Stimulated activated naive CD8-positive, alpha-beta T cell treated with anti-CD3 and anti-CD28 coated beads, Interleukin-15, Interleukin-2, amounts not matched to agents 100 U/mL and 50 U/mL, for 24 hours (primary cell): ENCODE measurements around the gene ARTN.

Source experiments
- ATAC-seq: fragments of 150-1000 bp; cut with Tn5 transposase; one replicate; pipeline ENCODE4 v1.10.0; 2021
- DNase-seq: peaks from one replicate; pipeline ENCODE4 v3.0.0; 2021

ARTN gene

DNA sequence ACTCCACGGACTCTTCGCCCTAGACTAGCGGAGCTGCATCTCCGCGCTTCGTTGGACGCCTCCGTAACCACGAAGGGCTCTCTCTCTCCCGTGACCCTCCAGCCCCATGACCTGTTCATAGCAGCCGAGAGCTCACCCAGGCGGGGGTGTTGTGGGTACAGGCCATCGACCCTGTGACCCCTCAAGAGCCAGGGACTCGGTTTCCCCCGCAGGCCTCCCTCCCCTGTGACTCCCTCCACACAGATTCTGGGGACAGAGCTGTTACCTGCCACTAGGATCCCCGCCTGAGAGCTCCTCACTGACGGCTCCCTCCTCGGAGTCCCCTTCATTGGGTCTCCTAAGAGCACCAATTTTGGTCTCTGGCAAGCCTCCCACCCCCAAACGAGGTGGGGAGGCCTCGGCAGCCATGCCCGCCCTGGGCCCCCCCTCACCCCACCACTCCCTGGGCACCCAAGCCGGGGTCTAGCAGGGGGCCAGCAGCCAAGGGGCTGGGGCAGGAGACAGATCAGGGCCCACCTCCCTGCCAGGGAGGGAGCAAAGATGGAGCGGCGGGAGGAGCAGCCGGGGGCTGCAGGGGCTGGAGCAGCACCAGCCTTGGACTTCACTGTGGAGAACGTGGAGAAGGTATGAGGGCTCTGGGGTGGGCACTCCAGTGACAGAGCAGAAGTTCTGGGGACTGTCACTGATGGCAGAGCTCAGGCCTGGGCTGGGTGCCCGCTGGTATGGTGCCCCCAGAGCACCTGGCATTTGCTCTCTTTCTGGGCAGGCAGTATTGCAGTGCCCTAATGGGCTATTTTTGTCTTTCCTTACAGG is 13.7 kb downstream of the ARTN start:
- no peak for ATAC-seq
- DNase-seq: no peak

DNA sequence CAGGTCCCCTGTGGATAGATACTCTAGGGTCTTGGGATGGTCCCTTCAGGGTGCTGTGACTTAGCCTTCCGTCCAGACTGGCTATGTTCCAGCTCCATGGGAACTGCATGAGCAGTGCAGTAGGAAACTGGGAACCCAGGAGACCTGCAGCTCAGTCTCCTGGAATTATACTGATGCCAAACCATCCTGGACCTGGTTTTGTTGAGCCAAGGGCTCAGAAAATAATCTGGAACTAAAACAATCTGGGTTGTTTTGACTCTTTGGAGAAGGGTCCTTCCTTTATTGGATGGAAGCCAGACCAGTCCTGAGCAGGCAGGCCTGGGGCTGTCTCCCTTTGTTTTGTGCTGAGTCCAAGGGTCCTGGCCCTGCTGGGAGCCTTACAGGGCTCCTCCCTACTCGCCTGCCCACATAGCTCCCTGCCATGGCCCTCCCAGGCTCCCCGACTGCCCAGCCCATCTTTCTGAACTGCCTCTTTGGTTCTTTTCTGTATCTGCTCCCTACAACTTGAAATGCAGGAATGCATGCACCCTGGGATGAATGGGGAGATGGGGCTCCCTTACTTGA is 14.4 kb downstream of the ARTN start:
- DNase-seq: no peak
- no peak for ATAC-seq

DNA sequence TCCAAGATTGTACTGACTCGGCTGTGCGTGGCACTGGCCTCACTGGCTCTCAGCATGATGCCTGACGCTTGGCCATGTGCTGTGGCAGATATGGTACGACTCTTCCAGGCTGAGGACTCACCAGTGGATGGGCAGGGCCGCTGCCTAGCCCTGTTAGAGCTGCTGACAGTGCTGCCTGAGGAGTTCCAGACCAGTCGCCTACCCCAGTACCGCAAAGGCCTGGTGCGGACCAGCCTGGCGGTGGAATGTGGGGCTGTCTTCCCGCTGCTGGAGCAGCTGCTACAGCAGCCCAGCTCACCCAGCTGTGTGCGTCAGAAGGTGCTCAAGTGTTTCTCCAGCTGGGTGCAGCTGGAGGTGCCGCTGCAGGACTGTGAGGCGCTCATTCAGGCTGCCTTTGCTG is 16.1 kb downstream of the ARTN start:
- ATAC-seq (no peak), DNase-seq (no peak)

DNA sequence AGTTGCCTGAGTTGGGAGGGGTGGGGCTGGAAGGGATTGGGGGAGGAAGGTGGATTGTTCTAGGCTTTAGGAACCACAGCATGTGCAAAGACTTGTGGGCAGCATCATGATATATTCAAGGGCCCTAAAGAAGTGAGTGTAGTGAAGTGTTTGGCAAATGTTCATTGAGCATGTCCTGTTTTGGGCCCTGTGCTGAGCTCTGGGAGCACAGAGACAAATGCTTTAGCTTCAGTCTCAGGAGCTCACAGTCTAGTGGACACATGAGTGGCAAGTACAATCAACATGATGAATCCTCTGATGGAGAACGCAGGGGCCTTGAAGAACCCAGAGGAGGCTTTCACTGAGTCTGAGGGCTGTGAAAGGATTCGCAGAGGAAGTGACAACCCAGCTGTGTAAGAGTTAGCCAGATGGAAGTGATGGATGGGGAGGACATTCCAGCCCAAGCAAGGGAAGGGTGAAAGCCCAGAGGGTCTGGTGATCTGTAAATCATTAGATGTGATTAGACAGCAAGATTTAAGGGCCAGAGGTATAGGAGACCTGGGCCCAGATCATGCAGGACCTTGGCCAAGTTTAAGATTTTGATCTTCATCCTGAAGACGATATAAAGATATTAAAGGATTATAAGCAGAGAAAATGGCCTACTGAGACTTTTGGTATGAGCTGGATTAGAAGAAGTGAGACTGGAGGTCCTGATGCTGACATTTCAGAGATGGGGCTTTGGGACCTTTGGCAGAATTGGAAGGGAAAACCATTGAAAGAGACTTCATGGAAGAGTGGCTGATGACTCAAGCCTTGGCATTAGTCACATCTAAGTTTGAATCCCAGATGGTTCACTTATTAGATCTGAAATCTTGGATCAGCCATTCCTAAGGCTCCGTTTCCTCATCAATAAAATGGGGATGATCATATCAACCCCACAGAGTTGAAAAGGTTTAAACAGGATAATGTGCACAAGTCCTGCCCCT is 17.7 kb downstream of the ARTN start:
- ATAC-seq: no peak
- no peak for DNase-seq

DNA sequence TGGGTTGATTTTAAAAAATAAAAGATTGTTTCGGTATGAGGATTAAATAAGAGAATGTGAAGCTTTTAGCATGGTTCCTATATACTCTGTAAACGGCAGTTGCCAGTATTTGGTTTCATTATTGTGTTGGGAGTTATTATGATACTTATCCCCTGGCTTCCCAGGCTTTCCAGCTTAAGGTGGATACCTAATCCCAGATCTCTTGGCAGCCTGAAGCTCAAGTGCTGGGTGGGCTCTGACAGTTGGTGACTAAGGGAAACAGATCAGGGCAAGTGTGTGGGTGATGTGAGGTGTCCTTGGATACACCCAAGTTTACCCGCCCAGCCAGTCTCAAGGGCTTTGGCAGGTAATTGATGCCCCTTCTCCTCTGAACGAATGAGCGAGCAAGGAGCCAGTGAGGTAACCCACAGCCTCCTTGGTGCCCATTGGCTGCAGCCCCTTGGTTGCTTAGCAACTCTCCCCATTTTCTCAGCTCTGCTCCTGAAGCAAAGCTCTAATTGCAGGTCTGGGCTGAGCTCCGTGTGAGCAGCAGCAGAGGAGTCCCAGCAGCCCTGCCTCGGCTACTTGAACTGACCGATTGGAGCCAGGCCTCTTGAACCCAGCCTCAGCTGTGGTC is 19.2 kb downstream of the ARTN start:
- DNase-seq: no peak
- ATAC-seq: no peak

DNA sequence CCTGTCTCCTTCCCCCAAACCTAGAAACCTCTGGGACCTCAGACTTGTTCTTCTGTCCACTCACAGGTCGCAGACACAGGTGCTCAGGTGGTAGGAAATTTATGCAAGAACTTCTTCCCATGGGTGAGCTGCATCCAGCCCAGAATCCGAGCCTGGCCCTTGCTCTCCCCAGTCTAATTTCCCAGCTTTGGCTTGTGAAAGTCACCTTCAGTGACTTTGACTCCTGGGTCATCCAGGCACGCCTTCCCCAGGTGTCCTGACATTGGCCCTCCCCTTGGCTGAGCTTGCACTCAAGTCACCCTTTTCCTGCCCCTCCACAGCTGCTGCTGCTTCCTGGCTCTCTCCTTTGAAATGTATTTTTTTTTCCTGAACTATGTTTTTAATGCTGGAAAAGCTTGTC is 19.8 kb downstream of the ARTN start:
- DNase-seq: no peak

DNA sequence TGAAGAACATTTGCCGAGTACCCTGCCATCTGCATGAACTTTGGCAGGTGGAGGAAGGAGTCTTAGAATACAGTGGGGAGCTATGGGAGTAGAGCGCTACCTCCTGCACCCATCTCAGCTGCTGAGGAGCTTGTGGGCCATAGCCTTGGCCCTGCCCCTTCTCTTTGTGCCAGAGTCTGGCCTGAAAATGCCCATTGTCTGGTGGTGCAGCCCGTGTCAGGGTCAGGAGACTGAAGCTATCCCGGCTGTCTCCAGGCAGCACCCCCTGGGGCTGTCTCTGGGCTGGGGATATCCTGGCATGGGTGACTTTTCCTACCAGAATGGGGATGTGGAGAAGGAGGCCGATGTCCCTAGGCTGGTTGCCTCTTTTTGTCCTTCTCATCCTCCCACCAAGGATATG is 20.4 kb downstream of the ARTN start:
- ATAC-seq: no peak
- no peak for DNase-seq

More for the DNA sequence above, 19.8 kb downstream of the ARTN start:
- no peak for ATAC-seq

DNA sequence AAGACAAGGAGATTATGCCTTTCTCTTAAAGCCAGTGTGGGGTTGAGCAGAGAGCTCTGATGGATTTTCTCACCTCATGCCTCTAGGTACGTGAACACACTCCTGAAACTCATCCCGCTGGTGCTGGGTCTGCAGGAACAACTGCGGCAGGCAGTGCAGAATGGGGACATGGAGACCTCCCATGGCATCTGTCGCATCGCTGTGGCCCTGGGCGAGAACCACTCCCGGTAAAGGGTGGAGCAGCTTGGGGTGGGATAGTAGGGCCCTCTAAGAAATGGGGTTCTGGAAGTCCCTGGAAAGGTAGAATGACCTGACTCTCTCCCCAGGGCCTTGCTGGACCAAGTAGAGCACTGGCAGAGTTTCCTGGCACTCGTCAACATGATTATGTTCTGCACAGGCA is 22.6 kb downstream of the ARTN start:
- no peak for ATAC-seq

DNA sequence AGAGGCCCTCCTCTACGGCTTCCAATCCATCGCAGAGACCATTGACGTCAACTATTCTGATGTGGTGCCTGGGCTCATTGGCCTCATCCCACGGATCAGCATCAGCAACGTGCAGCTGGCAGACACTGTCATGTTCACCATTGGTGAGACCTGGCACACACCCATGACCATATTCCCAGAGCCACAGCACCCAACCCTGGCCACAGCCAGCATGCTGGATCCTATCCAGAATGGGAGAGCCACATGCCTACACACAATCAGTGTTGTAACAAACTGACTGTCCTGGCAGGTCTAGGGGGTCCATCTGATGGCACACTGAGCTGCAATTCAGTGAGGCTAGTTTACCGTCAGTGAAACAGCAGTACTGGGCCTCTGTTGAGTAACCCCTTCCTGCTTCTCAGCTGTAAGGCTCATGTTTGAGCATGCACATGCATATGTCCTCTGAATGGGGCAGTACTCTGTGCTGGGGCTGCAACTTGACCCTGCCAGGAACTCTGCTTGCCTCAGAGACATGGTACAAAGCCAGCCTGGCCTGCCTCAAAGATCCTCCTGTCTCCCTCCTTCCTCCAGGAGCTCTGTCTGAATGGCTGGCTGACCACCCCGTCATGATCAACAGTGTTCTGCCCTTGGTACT is 23.9 kb downstream of the ARTN start:
- ATAC-seq (no peak), DNase-seq (no peak)

More for the DNA sequence above, 22.6 kb downstream of the ARTN start:
- no peak for DNase-seq

DNA sequence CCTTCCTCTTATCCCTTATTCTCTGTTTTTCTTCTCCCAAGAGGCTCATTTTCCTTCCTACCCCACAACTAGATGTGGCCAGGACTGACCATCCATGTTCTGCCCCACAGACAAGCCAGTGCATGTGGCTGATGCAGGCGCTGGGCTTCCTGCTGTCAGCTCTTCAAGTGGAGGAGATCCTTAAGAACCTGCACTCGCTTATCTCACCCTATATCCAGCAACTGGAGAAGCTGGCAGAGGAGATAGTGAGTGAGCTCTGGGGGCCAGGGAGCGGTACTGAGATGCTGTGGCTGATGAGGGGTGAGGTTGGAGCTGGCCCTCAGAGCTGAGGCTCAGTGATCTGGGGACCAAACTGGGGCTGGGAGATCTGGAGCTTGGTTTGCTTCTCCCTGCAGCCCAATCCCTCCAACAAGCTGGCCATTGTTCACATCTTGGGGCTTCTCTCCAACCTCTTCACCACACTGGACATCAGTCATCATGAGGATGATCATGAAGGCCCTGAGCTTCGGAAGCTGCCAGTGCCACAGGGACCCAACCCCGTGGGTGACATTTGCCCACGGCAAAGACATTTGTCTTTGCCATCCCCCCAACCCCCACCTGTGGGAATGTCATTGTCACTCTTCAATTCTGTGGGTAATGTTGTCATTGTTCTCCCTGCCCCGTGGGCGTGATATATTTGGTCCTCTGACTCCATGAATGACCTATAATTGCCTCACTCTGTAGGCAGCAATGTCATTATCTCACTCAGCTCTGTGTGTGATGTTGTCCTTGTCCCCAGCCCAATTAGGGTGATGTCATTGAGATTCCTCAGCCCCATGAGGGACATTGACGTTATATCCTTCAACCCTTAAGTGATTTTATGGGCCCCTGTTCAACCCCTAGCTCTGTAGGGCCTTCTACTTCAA is 25.0 kb downstream of the ARTN start:
- no peak for ATAC-seq
- DNase-seq: no peak

DNA sequence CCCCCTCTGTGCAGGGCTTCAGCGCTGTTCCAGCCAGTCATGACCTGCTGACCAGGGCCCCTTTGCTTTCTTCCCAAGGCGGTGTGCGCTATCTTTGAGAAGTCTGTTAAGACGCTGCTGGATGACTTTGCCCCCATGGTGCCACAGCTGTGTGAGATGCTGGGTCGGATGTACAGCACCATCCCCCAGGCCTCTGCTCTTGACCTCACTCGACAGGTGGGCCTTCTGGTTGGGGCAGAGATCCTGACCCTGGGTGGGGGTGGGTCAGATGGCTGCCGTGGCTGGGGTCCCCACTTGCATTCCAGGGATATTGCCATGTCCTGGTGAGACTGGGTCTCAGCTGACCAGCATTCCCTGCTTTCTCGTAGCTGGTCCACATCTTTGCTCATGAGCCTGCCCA is 27.2 kb downstream of the ARTN start:
- no peak for DNase-seq
- no peak for ATAC-seq

DNA sequence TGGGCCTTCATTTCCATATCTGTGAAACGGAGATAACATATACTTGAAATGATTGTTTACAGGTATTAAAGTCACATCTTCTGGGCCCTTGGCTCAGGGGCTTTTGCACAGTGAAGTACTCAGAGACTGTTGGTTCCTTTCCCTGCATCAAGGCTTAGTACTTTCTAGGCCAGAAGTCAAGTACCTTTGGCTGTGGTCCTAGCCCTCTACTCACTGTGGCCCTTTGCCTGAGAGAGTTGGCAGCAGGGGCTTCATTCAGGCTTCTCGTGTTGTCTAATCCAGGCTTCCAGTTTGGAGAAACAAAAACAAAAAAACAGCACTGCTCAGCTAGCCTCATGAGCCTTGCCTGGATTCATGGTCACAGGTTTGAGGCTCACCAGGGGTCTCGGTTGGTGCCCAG is 28.1 kb downstream of the ARTN start:
- ATAC-seq (no peak), DNase-seq (no peak)

DNA sequence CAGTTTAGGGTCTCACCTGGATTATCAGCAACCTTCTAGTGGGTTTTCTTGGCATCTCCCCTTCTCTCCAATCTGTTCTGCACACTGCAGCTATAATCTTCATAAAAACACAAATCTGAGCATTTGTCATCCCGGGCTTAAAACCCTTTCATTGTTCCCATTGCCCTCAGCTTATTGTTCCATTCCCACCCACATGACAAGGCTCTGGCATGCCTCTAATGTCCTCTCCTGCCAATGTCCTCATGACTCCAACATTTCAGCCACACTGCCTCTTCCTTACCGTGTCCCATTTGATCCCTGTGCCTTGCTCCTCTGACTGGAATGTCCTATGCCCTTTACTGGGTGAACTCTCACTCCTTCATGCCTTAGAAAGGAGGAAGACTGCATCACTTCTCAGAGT is 28.7 kb downstream of the ARTN start:
- no peak for DNase-seq
- ATAC-seq: no peak

DNA sequence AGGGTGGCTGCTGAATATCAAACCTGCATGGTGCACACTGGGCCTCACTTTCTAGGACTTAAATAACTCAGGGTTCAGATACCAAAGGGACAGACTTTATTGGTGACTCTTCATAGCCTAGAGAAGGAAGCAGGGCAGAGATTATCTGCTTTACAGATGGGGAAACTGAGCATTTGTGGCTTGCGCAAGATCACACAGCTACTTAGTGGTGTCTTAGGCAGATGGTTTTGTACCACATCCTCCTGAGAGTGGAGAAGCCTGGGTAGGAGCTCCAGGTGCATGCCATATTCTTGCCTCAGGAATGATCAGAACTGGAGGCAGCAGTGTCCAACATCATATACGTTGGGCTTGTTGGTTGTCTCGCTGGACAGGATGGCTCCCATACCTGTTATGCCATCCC is 29.4 kb downstream of the ARTN start:
- ATAC-seq: no peak
- DNase-seq: no peak

DNA sequence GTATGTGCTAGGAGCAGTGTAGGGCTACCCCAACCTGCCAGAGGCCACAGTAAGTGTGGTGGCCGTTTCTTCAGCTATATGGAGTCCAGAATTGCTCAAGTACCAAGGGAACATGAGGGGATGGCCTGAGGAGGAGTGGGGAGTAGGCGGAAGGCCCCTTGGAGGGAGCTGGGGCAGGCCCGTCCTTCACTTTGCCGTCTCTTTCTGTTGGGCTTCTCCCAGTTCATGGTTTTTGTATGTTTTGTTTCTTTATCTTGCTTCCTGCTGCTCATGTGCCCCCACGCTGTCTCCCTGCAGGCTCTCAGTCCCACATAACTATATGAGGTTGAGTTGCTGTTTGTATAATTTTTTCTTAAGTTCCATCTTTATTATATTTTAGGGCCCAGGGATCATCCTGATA is 30.3 kb downstream of the ARTN start:
- ATAC-seq (no peak), DNase-seq (no peak)

DNA sequence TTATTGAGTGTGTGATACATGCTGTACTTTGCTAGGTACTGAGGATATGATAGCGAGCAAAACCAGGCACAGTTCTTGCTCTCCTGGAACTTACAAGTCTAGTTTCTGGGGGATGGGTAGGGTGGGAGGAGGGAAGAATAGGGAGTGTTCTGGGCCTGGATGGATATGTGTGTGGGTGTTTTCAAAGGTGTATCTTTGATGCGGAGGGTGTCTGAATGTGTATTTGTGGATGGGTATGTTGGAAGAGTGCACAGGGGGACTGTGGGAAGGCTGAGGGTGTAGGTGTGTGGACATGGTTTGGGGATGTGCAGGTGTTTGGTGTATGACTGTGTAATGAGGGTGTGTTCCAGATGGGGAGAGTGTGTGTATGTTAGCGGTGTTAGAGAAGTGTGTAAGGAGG is 31.7 kb downstream of the ARTN start:
- no peak for ATAC-seq
- no peak for DNase-seq

DNA sequence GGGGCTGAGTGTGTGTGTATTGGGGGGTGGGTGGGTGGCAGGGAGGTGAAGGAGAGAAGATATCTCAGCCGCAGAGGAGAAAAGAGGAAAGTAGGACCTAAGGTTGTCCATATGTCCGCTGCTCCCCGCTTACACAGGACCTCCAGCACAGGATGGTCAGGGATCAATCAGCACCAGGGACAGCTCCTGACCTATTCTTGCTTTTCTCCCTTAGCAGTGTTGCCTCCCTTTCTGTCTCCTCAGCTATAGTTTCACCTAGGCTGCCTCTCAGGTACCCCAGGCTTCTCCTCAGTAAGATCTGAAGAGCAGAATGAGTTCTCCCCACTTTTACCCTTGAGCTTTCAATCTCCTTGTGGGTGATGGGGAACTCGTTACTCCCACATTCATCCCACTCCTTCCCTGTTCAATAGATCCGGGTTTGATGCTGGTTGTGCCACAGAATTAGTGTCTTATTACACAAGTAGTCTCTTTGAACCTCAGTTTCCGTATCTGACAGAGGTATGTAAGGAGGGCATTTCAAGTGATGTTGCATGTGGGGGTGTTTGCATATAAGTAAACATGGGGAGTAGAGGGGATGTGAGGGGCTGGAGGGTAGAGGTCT is 34.8 kb downstream of the ARTN start:
- DNase-seq (no peak), ATAC-seq (no peak)

DNA sequence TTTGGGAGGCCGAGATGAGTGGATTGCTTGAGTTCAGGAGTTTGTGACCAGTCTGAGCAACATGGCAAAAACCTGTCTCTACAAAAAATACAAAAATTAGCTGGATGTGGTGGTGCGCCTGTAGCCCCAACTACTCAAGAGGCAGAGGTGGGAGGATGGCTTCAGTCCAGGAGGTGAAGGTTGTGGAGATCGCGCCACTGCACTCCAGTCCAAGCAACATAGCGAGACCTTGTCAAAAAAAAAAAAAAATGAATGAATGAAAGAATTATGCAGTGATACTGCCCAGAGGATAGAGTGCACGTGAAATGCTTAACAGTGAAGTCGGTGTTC is 35.8 kb downstream of the ARTN start:
- DNase-seq: no peak
- ATAC-seq: no peak

DNA sequence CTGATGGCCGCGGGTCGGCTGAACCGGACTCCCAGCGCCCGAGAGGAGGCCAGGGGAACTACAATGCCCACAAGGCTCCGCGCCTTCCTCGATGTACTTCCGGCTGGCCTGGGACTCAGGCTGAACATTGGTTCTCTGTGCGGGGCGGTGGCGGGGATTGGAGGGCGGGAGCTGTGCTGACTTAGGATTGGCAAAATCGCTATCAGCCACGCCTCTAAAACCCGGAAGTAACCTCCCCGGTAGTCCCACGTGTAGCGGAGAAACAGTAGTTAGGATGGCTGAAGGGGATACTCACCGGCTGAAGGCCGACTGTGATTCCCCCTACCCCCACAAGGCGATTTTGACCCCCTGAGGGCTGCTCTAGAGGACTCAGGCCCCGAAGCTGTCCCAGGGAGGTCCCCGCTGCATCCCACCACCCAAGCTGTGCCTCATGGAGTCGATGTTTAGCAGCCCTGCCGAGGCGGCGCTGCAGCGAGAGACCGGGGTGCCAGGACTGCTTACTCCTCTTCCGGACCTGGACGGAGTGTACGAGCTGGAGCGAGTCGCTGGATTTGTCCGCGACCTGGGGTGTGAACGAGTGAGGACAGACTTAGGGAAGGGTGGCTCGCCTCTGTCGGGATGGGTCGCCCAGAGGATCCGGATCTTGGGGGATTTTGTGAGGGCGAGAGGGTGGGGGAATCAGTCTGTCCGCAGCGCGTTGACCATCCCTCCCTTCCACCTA is 36.3 kb downstream of the ARTN start, which contains the start of gene DPH2:
TSS of gene DPH2 (plus strand) at position 265 of the 721 bp plus-strand sequence. CDS start at position 431, 166 bp downstream.
- DNase-seq (peak; percentile 96), ATAC-seq (peak; percentile 94)

DNA sequence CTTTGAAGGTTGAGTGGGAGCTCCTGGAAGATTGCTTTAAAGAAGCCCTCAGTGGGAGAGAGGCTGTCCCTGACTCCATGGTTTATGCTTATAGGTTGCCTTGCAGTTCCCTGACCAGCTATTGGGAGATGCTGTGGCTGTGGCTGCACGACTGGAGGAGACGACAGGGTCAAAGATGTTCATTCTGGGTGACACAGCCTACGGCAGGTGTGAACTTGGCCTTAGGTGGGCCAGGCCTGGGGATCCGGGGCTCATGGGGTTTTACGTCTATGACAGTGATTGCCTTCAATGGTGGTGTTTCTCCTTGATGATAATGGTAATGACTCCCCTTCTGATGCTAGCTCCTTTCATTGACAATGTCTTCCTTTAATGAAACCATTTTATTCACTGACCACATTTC is 36.9 kb downstream of the ARTN start:
- ATAC-seq: no peak

More for the DNA sequence above, 36.9 kb downstream of the ARTN start:
- DNase-seq: no peak
